Measurements from ENCODE around the gene DUS2.
"Not testable (repeated sequence)": the region's sequence is repeated elsewhere in the genome, so short reads cannot be mapped to it uniquely, and the experiment has no call there.

DUS2 gene

DNA sequence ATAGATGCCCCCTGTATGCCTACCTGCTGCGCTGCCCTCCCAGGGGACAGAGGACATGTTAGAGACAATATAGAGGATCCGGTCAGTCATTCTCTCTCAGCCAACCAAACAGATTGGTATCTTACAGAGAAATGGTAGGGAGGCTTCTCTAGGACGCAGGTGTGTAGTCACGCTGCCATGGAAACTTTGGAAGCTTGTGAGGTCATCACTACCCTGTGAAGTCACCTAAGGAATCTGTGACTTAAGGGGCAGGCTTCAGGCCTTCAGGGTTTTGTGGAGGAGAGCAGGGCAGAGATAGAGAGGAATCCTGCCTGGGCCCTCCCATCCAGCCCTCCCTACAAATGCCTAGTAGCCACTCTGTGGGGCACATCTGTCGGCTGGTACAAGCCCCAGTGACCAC, 7.4 kb upstream of the DUS2 start, which contains the start of gene DPEP2NB:
Gene DPEP2NB, minus strand, starts transcription at position 231 of the 400 bp plus-strand sequence. Its CDS starts 141 bp downstream, at position 90.
- TF ChIP-seq, protein P1, sequence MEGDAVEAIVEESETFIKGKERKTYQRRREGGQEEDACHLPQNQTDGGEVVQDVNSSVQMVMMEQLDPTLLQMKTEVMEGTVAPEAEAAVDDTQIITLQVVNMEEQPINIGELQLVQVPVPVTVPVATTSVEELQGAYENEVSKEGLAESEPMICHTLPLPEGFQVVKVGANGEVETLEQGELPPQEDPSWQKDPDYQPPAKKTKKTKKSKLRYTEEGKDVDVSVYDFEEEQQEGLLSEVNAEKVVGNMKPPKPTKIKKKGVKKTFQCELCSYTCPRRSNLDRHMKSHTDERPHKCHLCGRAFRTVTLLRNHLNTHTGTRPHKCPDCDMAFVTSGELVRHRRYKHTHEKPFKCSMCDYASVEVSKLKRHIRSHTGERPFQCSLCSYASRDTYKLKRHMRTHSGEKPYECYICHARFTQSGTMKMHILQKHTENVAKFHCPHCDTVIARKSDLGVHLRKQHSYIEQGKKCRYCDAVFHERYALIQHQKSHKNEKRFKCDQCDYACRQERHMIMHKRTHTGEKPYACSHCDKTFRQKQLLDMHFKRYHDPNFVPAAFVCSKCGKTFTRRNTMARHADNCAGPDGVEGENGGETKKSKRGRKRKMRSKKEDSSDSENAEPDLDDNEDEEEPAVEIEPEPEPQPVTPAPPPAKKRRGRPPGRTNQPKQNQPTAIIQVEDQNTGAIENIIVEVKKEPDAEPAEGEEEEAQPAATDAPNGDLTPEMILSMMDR (IDR thresholded peaks at IDR 0.05; ENCODE audit: control insufficient read depth, extremely low read depth, insufficient read depth): no peak
- no peak for DNase-seq (ENCODE audit: low read depth)
- H3K4me3 ChIP-seq (ENCODE audit: low read depth, low read length): no peak within 1 kb of the TSS

DNA sequence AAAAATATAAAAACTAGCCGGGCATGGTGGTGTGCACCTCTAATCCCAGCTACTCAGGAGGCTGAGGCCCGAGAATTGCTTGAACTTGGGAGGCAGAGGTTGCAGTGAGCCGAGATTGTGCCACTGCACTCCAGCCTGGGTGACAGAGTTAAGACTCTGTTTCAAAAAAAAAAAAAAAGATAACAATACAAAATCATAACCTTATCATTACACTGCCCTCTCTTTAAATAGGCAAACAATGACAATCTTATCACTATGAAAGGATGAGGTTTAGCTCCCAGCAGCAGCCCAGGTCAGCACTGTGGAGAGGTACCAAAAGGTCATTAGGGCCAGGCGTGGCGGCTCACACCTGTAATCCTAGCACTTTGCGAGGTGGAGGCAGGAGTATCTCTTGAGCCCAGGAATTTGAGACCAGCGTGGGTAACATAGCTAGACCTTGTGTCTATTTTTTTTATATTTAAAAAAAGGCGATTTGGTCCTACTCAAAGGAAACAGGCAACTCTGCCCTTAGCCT, 3.9 kb upstream of the DUS2 start:
- TF ChIP-seq, protein P1 (IDR thresholded peaks at IDR 0.05; ENCODE audit: control insufficient read depth, extremely low read depth, insufficient read depth): no peak
- DNase-seq (ENCODE audit: low read depth): no peak
- no peak overlapping the region for H3K4me3 ChIP-seq (ENCODE audit: low read depth, low read length)

DNA sequence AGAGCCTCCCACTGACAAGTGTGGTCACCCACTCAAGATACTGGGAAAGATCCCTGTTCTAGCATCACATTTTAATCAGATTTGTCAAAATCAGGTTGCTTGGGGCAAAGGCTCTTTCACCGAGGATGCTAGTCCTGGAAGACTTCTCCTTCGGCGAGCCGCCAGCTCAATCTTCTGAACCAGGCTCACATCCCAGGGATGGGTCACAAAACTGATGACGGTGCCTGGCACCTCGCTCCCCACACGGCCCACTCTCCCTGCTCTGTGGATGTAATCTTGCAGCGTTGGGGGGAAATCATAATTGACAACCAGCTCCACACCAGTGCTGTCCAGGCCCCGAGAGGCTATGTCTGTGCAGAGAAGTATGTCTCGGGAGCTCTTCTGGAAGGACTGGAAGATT, 1.6 kb upstream of the DUS2 start:
- TF ChIP-seq, protein P1 (IDR thresholded peaks at IDR 0.05; ENCODE audit: control insufficient read depth, extremely low read depth, insufficient read depth): no peak
- H3K4me3 ChIP-seq (ENCODE audit: low read depth, low read length): peak overlapping the region; percentile 89
- no peak for DNase-seq (ENCODE audit: low read depth)

DNA sequence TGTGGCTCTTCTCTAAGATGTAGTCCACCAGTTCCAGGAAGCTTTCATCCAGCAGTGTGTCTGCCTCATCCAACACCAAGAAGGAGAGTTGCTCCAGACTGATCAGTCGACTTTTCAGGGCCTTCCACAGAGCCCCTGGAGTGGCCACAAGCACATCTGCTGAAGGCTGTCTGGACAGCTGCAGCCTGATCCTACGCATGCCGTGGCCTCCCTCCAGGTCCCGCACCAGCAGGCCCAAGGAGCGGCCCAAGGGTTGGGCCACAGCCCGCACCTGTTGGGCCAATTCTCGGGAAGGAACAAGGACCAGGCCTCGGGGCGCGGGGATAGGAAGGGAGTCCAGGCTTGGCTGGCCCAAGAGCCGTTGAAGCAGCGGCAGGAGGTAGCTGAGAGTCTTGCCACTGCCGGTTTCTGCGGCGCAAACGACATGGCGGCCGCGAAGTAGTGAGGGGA, 781 bp upstream of the DUS2 start:
- TF ChIP-seq, protein P1 (IDR thresholded peaks at IDR 0.05; ENCODE audit: control insufficient read depth, extremely low read depth, insufficient read depth): no peak
- no peak for DNase-seq (ENCODE audit: low read depth)
- H3K4me3 ChIP-seq (ENCODE audit: low read depth, low read length): peak overlapping the region; percentile 89

DNA sequence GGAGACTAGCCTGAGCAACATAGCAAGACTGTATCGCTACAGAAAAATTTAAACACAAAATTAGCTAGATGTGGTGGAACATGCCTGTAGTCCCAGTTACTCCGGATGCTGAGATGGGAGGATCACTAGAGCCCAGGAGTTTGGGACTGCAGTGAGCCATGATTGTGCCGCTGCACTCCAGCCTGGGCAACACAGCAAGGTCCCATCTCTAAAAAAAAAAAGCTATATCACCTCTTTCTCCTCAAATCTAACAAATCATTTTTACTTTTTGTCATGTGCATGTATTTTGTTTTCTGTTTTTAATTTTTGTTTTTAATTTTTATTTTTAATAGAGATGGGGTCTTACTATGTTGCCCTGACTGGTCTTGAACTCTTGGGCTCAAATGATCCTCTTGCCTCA, 5.9 kb downstream of the DUS2 start:
- TF ChIP-seq, protein P1 (IDR thresholded peaks at IDR 0.05; ENCODE audit: control insufficient read depth, extremely low read depth, insufficient read depth): no peak
- no peak for DNase-seq (ENCODE audit: low read depth)
- no peak overlapping the region for H3K4me3 ChIP-seq (ENCODE audit: low read depth, low read length)

DNA sequence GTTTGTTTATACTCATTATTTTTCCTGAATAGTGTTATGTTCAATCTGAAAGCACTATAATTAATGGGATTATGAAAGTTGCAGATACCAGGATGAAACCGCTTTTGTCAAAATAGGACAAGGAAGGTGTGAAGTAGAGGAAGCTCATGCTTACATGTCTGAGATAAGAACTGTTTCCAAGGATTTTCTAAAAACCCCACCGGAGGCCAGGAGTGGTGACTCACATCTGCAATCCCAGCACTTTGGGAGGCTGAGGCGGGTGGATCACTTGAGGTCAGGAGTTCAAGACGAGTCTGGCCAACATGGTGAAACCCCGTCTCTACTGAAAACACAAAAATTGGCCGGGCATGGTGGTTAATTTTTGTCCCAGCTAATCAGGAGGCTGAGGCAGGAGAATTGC, 7.0 kb downstream of the DUS2 start:
- DNase-seq (ENCODE audit: low read depth); H3K4me3 ChIP-seq (ENCODE audit: low read depth, low read length): not testable (repeated sequence)

DNA sequence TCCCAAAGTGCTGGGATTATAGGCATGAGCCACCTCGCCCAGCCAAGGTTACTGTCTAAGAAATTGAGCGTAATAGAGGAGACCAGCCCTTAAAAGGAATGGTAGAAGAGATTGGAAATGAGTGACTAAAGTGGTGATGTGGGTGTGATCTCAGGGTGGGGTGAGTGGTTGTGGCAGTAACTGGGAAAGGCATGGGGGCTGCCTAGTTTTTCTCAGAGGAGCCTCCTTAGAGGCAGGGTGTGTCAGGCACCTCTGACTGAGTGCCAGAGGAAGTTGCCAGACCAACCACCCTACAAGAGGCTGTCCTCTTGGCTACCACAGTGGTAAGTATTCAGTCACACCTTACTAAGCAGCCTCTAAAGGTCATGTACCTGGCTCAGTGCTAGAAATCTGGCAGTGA, 8.9 kb downstream of the DUS2 start:
- no peak for DNase-seq (ENCODE audit: low read depth)
- TF ChIP-seq, protein P1 (IDR thresholded peaks at IDR 0.05; ENCODE audit: control insufficient read depth, extremely low read depth, insufficient read depth): no peak
- H3K4me3 ChIP-seq (ENCODE audit: low read depth, low read length): no peak overlapping the region

Measured in LNCaP clone FGC (cell line).